T-helper 1 cell treated with Interleukin-12 subunit alpha and Interleukin-12 subunit beta and Interleukin-4 antibody, amounts not matched to agents 30 μg/mL and 1 μg/mL, for 36 hours (primary cell): Measurements from ENCODE around the gene KLHL35.
A peak's percentile ranks its signal among the peaks of the same experiment; 100 is the strongest.

Experiments used
- H3K27ac Mint-ChIP-seq: one replicate; pipeline ENCODE4 v1.8.0; 2021; ENCODE audit warnings: mild to moderate bottlenecking, mixed read lengths
- H3K27me3 Mint-ChIP-seq: one replicate; pipeline ENCODE4 v1.8.0; 2021; ENCODE audit warnings: low read depth, mixed read lengths
- H3K36me3 Mint-ChIP-seq: one replicate; pipeline ENCODE4 v1.8.0; 2021; ENCODE audit warnings: low read depth, mixed read lengths
- H3K4me1 Mint-ChIP-seq: one replicate; pipeline ENCODE4 v1.8.0; 2021; ENCODE audit warnings: low read depth, mixed read lengths
- H3K4me3 Mint-ChIP-seq: one replicate; pipeline ENCODE4 v1.8.0; 2021; ENCODE audit warnings: mild to moderate bottlenecking, moderate library complexity, mixed read lengths
- H3K9me3 Mint-ChIP-seq: one replicate; pipeline ENCODE4 v1.8.0; 2021; ENCODE audit warnings: mixed read lengths

Gene KLHL35

GRCh38 chr11:75403983-75404658 lies 28.9 kb downstream of the KLHL35 start:
- H3K4me1 Mint-ChIP-seq = peaks cover 52% of the 10 kb centered on the region
- no peaks in the 10 kb centered on the region for H3K9me3 Mint-ChIP-seq
- no peak overlapping the region for H3K4me3 Mint-ChIP-seq
- peaks cover 70% of the 10 kb centered on the region for H3K36me3 Mint-ChIP-seq
- no peaks in the 10 kb centered on the region for H3K27me3 Mint-ChIP-seq
- H3K27ac Mint-ChIP-seq = no peak overlapping the region

GRCh38 chr11:75403037-75403436 lies 30.0 kb downstream of the KLHL35 start:
- H3K27me3 Mint-ChIP-seq = no peaks in the 10 kb centered on the region
- no peaks in the 10 kb centered on the region for H3K9me3 Mint-ChIP-seq
- peaks cover 69% of the 10 kb centered on the region for H3K36me3 Mint-ChIP-seq
- H3K4me3 Mint-ChIP-seq = peak overlapping the region; percentile 77
- H3K4me1 Mint-ChIP-seq = peaks cover 54% of the 10 kb centered on the region
- H3K27ac Mint-ChIP-seq = no peak overlapping the region

GRCh38 chr11:75402002-75402773 lies 30.8 kb downstream of the KLHL35 start:
- Mint-ChIP-seq H3K27ac (peak overlapping the region; percentile 62), H3K4me3 (peak overlapping the region; percentile 77), H3K9me3 (no peaks in the 10 kb centered on the region), H3K36me3 (peaks cover 64% of the 10 kb centered on the region), H3K27me3 (no peaks in the 10 kb centered on the region), H3K4me1 (peaks cover 50% of the 10 kb centered on the region)

- peaks cover 3% of the 10 kb centered on the region for H3K27me3 Mint-ChIP-seq
- H3K4me3 Mint-ChIP-seq = peak overlapping the region; percentile 99
- H3K4me1 Mint-ChIP-seq = peaks cover 42% of the 10 kb centered on the region
- H3K36me3 Mint-ChIP-seq = peaks cover 54% of the 10 kb centered on the region
- H3K9me3 Mint-ChIP-seq = no peaks in the 10 kb centered on the region
- peak overlapping the region; percentile 99 for H3K27ac Mint-ChIP-seq
Measured at GRCh38 chr11:75400146-75400865, 32.7 kb downstream of the KLHL35 start.

GRCh38 chr11:75399344-75400145 lies 33.5 kb downstream of the KLHL35 start, which contains the start of gene RPS3:
TSS of gene RPS3 (plus strand) at chr11:75399518. CDS start at chr11:75399548, 30 bp downstream.
- Mint-ChIP-seq H3K27ac (peak within 1 kb of the TSS; percentile 99), H3K27me3 (peaks cover 3% of the 10 kb centered on the region), H3K9me3 (no peaks in the 10 kb centered on the region), H3K4me1 (peaks cover 42% of the 10 kb centered on the region), H3K4me3 (peak within 1 kb of the TSS; percentile 99), H3K36me3 (peaks cover 51% of the 10 kb centered on the region)

- H3K9me3 Mint-ChIP-seq = no peaks in the 10 kb centered on the region
- peaks cover 44% of the 10 kb centered on the region for H3K36me3 Mint-ChIP-seq
- no peak overlapping the region for H3K27ac Mint-ChIP-seq
- H3K4me1 Mint-ChIP-seq = peaks cover 38% of the 10 kb centered on the region
- peak overlapping the region; percentile 99 for H3K4me3 Mint-ChIP-seq
- H3K27me3 Mint-ChIP-seq = peaks cover 3% of the 10 kb centered on the region
Measured at GRCh38 chr11:75398906-75399305, 34.1 kb downstream of the KLHL35 start.

GRCh38 chr11:75394085-75394840 lies 38.7 kb downstream of the KLHL35 start:
- peaks cover 16% of the 10 kb centered on the region for H3K27me3 Mint-ChIP-seq
- H3K27ac Mint-ChIP-seq = no peak overlapping the region
- H3K4me1 Mint-ChIP-seq = peaks cover 5% of the 10 kb centered on the region
- no peak overlapping the region for H3K4me3 Mint-ChIP-seq
- H3K9me3 Mint-ChIP-seq = no peaks in the 10 kb centered on the region
- peaks cover under 1% of the 10 kb centered on the region for H3K36me3 Mint-ChIP-seq

- H3K4me1 Mint-ChIP-seq = no peaks in the 10 kb centered on the region
- H3K27ac Mint-ChIP-seq = no peak overlapping the region
- peaks cover 19% of the 10 kb centered on the region for H3K27me3 Mint-ChIP-seq
- no peak overlapping the region for H3K4me3 Mint-ChIP-seq
- no peaks in the 10 kb centered on the region for H3K9me3 Mint-ChIP-seq
- H3K36me3 Mint-ChIP-seq = no peaks in the 10 kb centered on the region
Measured at GRCh38 chr11:75389925-75390324, 43.1 kb downstream of the KLHL35 start.

GRCh38 chr11:75389276-75389605 lies 43.8 kb downstream of the KLHL35 start:
- Mint-ChIP-seq H3K4me1 (peaks cover 4% of the 10 kb centered on the region), H3K27ac (no peak overlapping the region), H3K9me3 (no peaks in the 10 kb centered on the region), H3K27me3 (peaks cover 19% of the 10 kb centered on the region), H3K36me3 (no peaks in the 10 kb centered on the region), H3K4me3 (no peak overlapping the region)

- H3K27ac Mint-ChIP-seq = no peak overlapping the region
- H3K4me1 Mint-ChIP-seq = peaks cover 7% of the 10 kb centered on the region
- H3K36me3 Mint-ChIP-seq = no peaks in the 10 kb centered on the region
- no peaks in the 10 kb centered on the region for H3K9me3 Mint-ChIP-seq
- peaks cover 19% of the 10 kb centered on the region for H3K27me3 Mint-ChIP-seq
- no peak overlapping the region for H3K4me3 Mint-ChIP-seq
Measured at GRCh38 chr11:75388386-75389275, 44.4 kb downstream of the KLHL35 start.

GRCh38 chr11:75387736-75388294 lies 45.2 kb downstream of the KLHL35 start:
- Mint-ChIP-seq H3K4me3 (no peak overlapping the region), H3K4me1 (peaks cover 14% of the 10 kb centered on the region), H3K27ac (no peak overlapping the region), H3K9me3 (no peaks in the 10 kb centered on the region), H3K27me3 (peaks cover 19% of the 10 kb centered on the region), H3K36me3 (no peaks in the 10 kb centered on the region)

- peaks cover 19% of the 10 kb centered on the region for H3K27me3 Mint-ChIP-seq
- H3K36me3 Mint-ChIP-seq = no peaks in the 10 kb centered on the region
- H3K4me3 Mint-ChIP-seq = no peak overlapping the region
- no peaks in the 10 kb centered on the region for H3K9me3 Mint-ChIP-seq
- no peak overlapping the region for H3K27ac Mint-ChIP-seq
- peaks cover 14% of the 10 kb centered on the region for H3K4me1 Mint-ChIP-seq
Measured at GRCh38 chr11:75386942-75387630, 45.9 kb downstream of the KLHL35 start.
